Muscle of back (tissue), 11 donors: ENCODE results near the gene MOB3C. TPM values are rescaled to one million over a fixed set of nuclear protein-coding genes. Genes with fewer than 3 reads are reported as not detected.
A peak's percentile ranks its signal among the peaks of the same experiment; 100 is the strongest.

Experiments used
- DNase-seq, 3 donors: peaks; one replicate each; pipeline versions ENCODE4 v3.0.0 to v3.0.0-alpha.2; 2013
- polyA plus RNA-seq, 10 donors: library from polyadenylated mRNA; unstranded; fragments of 120-200 nt; gene quantifications; one replicate each; pipeline ENCODE4 v1.2.1, GENCODE V29; 2013; ENCODE audit not compliant: insufficient read length in 10 of 10

The MOB3C gene
- polyA plus RNA-seq, 10 donors: 11.5 to 15.7 (median 12.7) TPM

GRCh38 chr1:46642115-46642680 lies 25.6 kb upstream of the MOB3C start:
- DNase-seq: no peak

DNA sequence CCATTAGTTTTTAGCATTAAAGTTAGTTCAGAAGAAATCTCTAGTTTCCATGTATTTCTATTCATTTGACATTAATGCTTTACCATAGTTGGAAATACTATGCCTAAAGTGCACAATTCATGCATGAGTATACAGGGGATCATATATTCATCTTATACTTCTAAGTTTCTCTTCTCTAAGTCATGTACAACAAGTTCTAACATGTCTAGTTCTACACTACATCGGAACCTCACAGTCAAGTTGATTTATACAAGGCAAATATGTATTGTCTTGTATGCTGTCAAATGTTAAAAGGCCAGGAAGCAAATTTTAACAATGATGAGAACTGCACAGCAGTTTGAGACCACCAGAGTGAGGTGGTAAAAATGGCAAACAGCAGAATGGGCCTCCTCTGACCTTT lies 22.9 kb upstream of the MOB3C start:
- DNase-seq: no peak

DNA sequence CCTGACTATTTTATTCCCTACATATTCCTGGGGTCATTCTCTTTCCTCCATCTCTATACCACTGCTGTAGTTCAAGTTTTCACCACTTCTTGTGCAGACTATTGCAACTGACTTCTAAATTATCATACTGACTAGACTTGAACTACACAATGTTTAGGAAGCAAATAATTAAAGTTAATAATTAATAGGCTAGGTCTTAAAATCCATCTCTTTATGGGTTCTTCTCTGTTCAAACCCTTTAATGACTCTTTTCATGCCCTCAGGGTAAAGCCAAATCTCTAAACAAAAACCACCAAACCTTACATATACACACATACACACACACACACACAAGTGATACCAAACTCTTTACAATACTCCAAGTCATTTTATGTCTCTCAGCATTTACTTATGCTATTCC lies 22.3 kb upstream of the MOB3C start:
- no peak for DNase-seq

DNA sequence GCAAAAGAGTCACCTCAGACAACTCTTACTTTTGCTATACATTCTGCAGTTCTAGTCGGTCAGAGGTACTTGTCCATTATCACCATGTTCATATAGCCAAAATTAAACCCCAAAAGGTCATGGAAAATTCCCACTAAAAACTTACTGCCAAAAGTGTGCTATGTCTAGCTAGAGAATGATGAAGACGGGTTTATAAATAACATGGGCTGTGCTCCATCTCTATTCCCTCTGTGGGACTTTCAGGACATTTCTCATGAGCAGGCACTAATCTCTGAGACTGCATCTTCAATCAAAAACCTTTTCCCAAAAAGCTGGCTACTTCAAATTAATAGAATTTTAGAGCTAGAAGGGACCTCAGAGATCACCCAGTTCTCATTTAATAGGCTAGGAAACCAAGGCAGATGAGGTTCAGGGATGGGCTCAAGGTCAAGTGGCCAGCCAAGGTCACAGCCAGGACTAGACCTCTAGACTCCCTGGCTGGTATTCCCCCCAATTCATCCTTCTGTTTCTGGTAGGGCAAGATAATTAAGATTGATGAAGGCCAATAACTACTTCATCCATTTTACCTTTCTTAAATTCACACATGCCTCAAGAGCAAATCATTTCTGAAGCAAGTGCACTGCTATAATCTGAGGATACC lies 21.0 kb upstream of the MOB3C start:
- peak in 1 of 3 donors; percentile 5 for DNase-seq

DNA sequence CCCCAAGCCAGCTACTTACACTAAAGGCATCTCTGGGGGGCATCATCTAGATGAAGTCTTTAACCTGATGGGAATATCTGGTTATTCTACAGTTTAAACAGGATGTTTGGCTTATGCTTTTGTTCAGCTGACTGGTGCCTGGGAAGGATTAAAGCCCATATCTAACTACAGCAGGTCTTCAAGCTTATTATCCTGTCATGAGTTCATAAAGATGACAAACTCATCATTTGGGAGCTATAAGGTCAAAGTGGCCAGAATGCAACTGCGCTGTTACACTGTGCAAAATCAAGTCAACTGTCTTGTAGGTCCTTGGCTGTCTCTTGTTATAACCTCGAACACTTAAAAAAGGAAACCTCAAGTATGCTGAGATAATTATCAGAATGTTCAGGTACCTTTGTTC lies 18.6 kb upstream of the MOB3C start:
- no peak for DNase-seq

DNA sequence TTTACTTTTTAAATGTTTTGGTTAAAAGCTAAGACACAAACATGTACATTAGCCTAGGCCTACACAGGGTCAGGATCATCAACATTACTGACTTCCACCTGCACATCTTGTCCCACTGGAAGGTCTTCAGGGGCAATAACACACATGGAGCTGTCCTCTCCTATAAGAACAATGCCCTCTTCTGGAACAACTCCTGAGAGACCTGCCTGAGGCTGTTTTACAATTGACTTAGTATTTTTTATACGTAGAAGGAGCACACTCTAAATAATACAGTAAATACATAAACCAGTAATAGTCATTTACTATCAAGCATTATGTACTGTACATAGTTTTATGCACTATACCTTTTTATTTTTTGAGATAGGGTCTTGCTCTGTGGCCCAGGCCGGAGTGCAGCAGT lies 14.1 kb upstream of the MOB3C start:
- no peak for DNase-seq

- DNase-seq: no peak
Observed at GRCh38 chr1:46623743-46624644, 7.4 kb upstream of the MOB3C start.

GRCh38 chr1:46622344-46622743 lies 5.7 kb upstream of the MOB3C start:
- peak in 1 of 3 donors; percentile 45 for DNase-seq

DNA sequence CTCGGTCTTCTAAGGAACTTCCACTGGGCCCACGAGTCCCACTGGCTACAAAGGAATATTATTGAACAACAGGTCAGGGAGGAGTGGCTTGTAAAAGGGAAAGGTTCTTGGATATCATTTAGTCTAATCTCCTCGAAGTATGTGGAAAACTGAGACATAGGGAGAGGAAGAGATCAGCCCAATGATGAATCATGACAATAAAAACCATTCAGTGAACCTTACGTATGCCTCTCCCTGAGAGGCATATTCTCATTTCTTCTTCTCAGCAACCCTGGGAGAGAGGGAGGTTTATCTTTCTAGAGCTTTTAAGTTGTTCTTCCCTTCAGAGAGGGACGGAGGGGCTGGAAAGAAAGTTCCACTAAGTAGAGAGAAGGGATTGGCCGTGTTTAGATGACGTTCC lies 5.3 kb upstream of the MOB3C start:
- no peak for DNase-seq

GRCh38 chr1:46619656-46620258 lies 3.1 kb upstream of the MOB3C start:
- DNase-seq: no peak

GRCh38 chr1:46618754-46619415 lies 2.3 kb upstream of the MOB3C start:
- DNase-seq: no peak

DNA sequence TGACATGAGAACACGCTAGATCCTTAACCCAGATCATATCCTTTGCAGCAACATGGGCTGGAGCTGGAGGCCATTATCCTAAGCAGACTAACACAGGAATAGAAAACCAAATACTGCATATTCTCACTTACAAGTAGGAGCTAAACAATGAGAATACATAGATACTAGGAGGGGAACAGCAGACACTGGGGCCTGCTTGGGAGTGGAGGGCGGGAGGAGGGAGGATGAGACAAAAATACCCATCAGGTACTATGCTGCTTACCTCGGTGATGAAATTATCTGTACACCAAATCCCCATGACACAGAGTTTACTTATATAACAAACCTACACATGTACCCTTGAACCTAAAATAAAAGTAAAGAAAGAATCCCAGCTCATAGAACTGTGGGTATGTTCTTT lies 1.2 kb upstream of the MOB3C start:
- no peak for DNase-seq

GRCh38 chr1:46617108-46617800 lies 643 bp upstream of the MOB3C start:
- DNase-seq: no peak

DNA sequence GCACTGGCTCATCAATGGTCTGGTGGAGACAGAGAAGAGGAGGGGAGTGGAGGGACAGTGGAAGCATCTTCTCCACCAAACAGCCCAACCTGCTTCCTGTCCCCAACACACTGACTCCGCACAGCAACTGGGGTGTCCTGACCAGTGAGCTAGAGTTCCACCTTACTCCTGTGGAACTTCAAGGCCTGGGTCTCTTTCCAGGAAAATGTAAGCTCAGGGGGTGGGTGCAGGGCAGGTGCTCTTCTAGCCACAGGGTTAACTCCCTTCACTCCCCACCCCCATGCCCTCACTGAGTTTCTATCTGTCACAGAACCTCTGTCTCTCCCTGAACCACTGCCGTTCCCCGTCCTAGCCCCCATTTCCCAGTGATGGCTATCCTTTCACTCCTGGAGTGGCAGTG lies 876 bp downstream of the MOB3C start:
- DNase-seq: no peak

GRCh38 chr1:46615088-46615487 lies 1.5 kb downstream of the MOB3C start:
- DNase-seq: no peak

DNA sequence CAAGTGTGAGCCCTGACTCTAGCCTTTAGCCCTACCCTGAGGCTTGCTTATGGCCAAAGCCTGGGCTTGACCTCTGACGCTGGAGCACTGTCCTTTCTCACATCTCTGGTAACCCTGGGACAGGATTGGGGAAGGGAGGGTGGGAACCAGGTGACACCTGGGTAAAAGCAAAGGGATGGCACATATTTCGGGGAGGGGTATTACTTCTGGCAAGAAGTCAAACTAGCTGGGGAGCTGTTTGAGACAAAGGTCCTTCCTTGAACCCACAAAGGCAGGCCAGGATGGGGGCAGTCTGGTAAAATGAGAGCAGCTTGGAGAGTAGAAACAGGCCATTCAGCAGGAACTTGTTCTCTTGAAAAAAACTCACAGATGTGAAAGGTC lies 2.0 kb downstream of the MOB3C start:
- no peak for DNase-seq

DNA sequence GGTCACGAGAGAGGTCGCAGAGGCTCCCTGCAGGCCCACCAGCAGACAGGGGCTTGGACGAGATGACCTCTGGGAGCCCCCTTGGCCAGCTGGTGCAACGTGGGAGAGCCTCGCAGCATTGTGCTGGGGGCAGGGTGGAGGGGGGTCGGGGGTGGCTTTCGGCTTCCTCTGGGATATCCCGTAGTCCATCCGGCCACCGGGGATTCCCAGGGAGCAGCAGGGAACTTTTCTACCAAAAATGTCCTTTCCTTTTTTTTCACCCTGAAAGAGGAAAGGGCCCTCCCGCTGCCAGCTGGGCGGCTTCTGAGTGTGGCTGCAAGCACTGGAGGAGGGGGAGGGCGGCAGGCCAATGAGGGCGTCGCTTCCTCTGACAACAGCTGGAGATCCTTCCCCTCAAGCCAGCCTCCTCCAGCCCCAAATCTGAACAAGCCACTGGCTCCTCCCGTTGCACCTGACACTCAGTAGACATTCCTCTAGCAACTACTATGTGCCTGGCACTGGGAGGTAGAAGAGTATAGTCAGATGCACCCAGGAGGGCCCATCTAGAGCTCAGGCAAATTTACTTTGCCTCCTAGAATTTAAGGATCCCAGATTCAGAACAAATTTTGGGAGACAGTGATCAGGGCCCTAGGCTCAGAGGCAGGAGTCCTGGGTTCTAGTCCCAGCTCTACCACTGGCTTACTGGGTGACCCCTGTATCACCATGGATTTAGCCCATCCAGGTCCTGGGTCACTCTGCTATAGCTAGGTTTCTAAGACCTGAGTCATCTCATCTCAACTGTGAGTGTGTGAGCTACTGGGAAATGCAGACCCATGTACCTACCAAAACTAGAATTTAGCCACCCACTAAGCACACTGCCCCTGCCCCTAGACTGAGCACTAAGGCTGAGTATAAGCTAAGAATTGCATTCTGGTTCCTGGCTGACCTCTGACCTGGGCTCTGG lies 2.7 kb downstream of the MOB3C start:
- DNase-seq: peak; percentile 78 to 95 (median 91)

DNA sequence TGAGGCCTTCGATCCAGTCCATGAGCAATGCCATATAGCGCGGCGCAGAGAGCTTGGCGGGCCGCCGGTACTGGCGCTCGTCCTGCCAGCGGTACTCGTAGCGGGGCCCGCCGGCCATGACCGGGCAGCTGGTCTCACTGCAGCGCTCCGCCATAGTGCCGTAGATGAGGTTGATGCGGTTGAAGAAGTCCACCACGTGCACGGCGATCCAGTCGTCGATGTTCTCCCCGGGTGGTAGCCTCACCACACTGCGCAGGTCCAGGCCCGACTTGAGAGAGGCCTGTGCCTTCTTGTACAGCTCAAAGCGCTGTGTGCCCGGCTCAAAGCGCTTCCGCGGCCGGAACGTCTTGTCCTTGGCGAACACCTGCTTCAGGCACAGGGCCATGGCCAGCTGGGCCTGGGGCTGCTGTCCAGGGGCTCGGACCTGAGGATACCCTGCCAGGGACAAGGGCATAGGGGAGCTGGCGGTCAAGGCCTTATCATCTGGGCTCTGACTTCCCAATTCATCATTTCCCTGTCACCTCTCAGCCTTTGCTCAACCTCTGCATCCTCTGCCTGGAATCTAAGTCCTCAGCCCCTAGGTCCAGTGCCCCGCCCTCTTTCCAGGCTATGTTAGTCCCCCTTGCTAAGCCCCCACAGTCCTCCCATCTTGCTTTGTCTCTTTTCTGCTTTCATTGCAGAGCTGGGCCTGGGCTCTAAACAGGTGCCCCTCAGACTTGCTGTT lies 3.5 kb downstream of the MOB3C start:
- no peak for DNase-seq

DNA sequence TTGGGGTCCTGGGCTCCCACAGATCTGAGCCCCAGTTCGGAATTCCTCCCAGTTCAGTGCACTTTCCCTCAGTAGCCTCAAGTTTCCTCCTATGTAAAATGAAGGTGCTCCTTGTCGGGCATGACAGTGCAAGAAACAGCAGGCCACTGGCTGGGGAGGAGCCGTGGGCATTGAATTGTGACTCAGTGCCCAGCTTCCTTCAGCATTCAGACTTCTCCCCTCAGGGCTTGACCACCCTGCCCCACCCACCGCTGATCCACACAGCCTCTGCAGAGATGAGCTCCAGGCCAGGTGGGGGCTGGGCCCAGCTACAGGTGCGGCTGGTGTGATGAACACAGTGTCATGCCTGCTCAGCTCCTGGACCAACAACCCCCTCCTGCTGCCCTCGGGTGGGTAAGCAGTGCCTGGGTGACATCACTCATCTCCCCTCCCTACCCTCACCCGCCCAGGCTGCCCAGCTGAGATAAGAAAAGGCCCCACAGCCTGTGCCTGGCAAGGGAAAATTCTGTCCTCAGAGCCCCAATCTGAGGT lies 4.9 kb downstream of the MOB3C start:
- no peak for DNase-seq
